Endothelial cell of umbilical vein (primary cell): ENCODE results near the gene PARS2.

ENCODE experiments used
- CTCF ChIP-seq, 2 donors: IDR thresholded peaks; 1 replicate in 1 of 2; 2 replicates in 1 of 2; pipeline ENCODE4 v1.5.1; 2011; ENCODE audit warnings: low read length in 2 of 2, mild to moderate bottlenecking in 2 of 2, moderate library complexity in 2 of 2, control low read depth in 1 of 2, inconsistent platforms in 1 of 2, low read depth in 1 of 2; ENCODE audit not compliant: insufficient read depth in 1 of 2; ENCODE audit errors: extremely low read depth in 1 of 2
- EZH2 ChIP-seq: IDR thresholded peaks from 2 replicates; pipeline ENCODE4 v1.6.1; 2012; ENCODE audit warnings: borderline replicate concordance, low read depth, mild to moderate bottlenecking, moderate library complexity, low read length, inconsistent platforms; ENCODE audit not compliant: severe bottlenecking
- POLR2A ChIP-seq: IDR thresholded peaks from 2 replicates; pipeline ENCODE4 v1.6.1; 2012; ENCODE audit warnings: low read depth, mild to moderate bottlenecking, control low read depth, low read length
- POLR2AphosphoS5 ChIP-seq: IDR thresholded peaks from 2 replicates; pipeline ENCODE4 v1.6.1; 2012; ENCODE audit warnings: low read depth, mild to moderate bottlenecking, control low read depth, low read length, moderate library complexity; ENCODE audit not compliant: insufficient read depth
- TF ChIP-seq, protein P1 (sequence below): IDR thresholded peaks from 2 replicates; pipeline ENCODE4 v1.6.1; 2011; ENCODE audit not compliant: insufficient read depth, insufficient read length

- TF ChIP-seq POLR2A: no peak
- TF ChIP-seq CTCF (IDR thresholded peaks at IDR 0.05; ENCODE audit: extremely low read depth in 1 of 2, insufficient read depth in 1 of 2, low read depth in 1 of 2, low read length in 2 of 2): peak; percentile 55 to 73
- TF ChIP-seq, protein P1, sequence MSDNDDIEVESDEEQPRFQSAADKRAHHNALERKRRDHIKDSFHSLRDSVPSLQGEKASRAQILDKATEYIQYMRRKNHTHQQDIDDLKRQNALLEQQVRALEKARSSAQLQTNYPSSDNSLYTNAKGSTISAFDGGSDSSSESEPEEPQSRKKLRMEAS: no peak
- no peak for TF ChIP-seq EZH2
- TF ChIP-seq POLR2AphosphoS5: no peak
Measured at GRCh38 chr1:54791880-54792522, 27.7 kb upstream of the PARS2 start.
